Measurements from ENCODE around the gene SPATA31E1. TPM values are rescaled to one million over a fixed set of nuclear protein-coding genes. Genes with fewer than 3 reads are reported as not detected.

SPATA31E1 gene
- total RNA-seq, 1 donor from 2014 or later: not detected

DNA sequence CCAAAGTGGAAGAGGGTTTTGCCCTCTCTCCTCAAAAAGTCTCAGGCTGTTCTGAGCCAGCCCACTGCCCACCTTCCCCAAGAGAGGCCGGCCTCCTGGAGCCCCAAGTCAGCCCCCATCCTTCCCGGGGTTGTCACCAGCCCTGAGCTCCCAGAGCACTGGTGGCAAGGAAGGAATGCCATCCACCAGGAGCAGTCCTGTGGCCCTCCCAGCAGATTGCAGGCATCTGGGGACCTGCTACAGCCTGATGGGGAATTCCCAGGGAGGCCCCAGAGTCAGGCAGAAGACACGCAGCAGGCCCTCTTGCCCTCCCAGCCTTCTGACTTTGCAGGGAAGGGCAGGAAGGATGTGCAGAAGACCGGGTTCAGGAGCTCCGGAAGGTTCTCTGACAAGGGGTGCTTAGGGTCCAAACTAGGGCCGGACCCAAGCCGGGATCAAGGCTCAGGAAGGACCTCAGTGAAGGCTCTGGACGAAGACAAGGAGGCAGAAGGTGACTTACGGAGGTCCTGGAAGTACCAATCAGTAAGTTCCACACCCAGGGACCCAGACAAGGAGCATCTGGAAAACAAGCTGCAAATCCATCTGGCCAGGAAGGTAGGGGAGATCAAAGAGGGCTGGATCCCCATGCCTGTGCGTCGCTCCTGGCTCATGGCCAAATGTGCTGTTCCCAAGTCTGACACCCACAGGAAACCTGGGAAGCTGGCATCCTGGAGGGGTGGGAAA is 3.7 kb downstream of the SPATA31E1 start:
- H3K27me3 ChIP-seq: no peaks in the 10 kb centered on the region
- H3K4me1 ChIP-seq: no peaks in the 10 kb centered on the region
- H3K27ac ChIP-seq: no peak overlapping the region
- H3K4me3 ChIP-seq: no peak overlapping the region
- intact Hi-C loops (cut with DNase I): no loop called here
- TF ChIP-seq, protein P1, sequence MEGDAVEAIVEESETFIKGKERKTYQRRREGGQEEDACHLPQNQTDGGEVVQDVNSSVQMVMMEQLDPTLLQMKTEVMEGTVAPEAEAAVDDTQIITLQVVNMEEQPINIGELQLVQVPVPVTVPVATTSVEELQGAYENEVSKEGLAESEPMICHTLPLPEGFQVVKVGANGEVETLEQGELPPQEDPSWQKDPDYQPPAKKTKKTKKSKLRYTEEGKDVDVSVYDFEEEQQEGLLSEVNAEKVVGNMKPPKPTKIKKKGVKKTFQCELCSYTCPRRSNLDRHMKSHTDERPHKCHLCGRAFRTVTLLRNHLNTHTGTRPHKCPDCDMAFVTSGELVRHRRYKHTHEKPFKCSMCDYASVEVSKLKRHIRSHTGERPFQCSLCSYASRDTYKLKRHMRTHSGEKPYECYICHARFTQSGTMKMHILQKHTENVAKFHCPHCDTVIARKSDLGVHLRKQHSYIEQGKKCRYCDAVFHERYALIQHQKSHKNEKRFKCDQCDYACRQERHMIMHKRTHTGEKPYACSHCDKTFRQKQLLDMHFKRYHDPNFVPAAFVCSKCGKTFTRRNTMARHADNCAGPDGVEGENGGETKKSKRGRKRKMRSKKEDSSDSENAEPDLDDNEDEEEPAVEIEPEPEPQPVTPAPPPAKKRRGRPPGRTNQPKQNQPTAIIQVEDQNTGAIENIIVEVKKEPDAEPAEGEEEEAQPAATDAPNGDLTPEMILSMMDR (IDR thresholded peaks at IDR 0.05): no peak
- H3K9me3 ChIP-seq: no peaks in the 10 kb centered on the region
- H3K36me3 ChIP-seq: no peaks in the 10 kb centered on the region
- no peak for ATAC-seq
- DNase-seq: no peak

DNA sequence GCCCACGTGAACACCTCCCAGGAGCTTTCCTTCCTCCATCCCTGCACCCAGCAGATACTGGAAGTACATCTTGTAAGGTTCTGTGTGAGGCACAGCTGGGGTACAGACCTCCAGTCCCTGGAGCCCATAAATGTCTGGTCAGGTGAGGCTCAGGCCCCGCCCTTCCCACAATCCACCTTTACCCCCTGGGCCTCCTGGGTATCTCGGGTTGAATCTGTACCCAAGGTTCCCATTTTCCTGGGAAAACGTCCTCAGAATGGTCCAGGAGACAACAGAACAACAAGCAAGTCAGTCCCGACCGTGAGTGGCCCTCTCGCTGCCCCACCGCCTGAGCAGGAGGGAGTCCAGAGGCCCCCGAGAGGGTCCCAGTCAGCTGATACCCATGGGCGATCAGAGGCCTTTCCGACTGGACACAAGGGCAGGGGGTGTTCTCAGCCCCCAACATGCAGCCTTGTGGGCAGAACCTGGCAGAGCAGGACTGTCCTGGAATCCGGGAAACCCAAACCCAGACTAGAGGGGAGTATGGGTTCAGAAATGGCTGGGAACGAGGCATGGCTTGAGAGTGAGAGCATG is 4.3 kb downstream of the SPATA31E1 start:
- Histone ChIP-seq H3K4me1 (no peaks in the 10 kb centered on the region), H3K27me3 (no peaks in the 10 kb centered on the region), H3K27ac (no peak overlapping the region), H3K4me3 (no peak overlapping the region), H3K36me3 (no peaks in the 10 kb centered on the region), H3K9me3 (no peaks in the 10 kb centered on the region)
- DNase-seq (no peak), ATAC-seq (no peak)
- intact Hi-C loops (cut with DNase I): no loop called here
- TF ChIP-seq, protein P1 (IDR thresholded peaks at IDR 0.05): no peak

GRCh38 chr9:87887661-87888480 is 5.2 kb downstream of the SPATA31E1 start:
- TF ChIP-seq, protein P1 (IDR thresholded peaks at IDR 0.05): no peak
- no peak for DNase-seq
- intact Hi-C loops (cut with DNase I): no loop called here

DNA sequence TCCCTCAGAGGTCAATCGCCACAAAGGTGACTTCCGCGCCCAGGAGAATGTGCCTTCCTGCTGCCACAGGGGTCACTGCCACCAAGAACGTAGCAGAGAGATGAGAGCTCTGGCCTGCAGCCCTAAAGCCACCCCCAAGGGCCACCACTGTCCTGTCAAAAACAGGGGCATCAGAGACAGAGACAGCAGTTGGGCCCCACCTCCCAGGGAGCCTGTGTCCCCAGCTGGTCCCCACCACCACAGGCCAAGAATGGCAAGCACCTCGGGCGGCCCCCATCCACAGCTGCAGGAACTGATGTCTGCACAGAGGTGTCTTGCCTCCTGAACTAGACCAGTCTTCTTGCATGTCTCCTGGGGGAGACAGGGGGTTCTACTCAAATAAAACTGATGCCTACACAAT is 5.8 kb downstream of the SPATA31E1 start:
- Histone ChIP-seq H3K36me3 (no peaks in the 10 kb centered on the region), H3K4me3 (no peak overlapping the region), H3K4me1 (no peaks in the 10 kb centered on the region), H3K27me3 (no peaks in the 10 kb centered on the region), H3K27ac (no peak overlapping the region), H3K9me3 (no peaks in the 10 kb centered on the region)
- DNase-seq (no peak), ATAC-seq (no peak)
- TF ChIP-seq, protein P1 (IDR thresholded peaks at IDR 0.05): no peak
- intact Hi-C loops (cut with DNase I): no loop called here

More at GRCh38 chr9:87887661-87888480, 5.2 kb downstream of the SPATA31E1 start:
- Histone ChIP-seq H3K4me3 (no peak overlapping the region), H3K36me3 (no peaks in the 10 kb centered on the region), H3K27me3 (no peaks in the 10 kb centered on the region), H3K27ac (no peak overlapping the region), H3K4me1 (no peaks in the 10 kb centered on the region), H3K9me3 (no peaks in the 10 kb centered on the region)
- ATAC-seq: no peak

GRCh38 chr9:87889065-87889881 is 6.6 kb downstream of the SPATA31E1 start:
- DNase-seq: peak; percentile 59
- no peak for ATAC-seq
- Histone ChIP-seq H3K9me3 (no peaks in the 10 kb centered on the region), H3K4me3 (no peak overlapping the region), H3K27me3 (no peaks in the 10 kb centered on the region), H3K27ac (no peak overlapping the region), H3K4me1 (no peaks in the 10 kb centered on the region), H3K36me3 (no peaks in the 10 kb centered on the region)
- TF ChIP-seq, protein P1 (IDR thresholded peaks at IDR 0.05): no peak
- intact Hi-C loops (cut with DNase I): no loop called here

Measured in upper lobe of right lung (tissue), 1 donor.